Stimulated activated CD4-positive, alpha-beta T cell treated with anti-CD3 and anti-CD28 coated beads, Interleukin-1b, Interleukin-23, amount 100 ng/mL, for 48 hours (primary cell): ENCODE data around the gene CCR5AS.
"Not testable (repeated sequence)": the region's sequence is repeated elsewhere in the genome, so short reads cannot be mapped to it uniquely, and the experiment has no call there.

Source experiments
- DNase-seq: peaks from one replicate; pipeline ENCODE4 v3.0.0-alpha.2; 2020

The CCR5AS gene

GRCh38 chr3:46406788-46407611, at the start of gene CCR5AS, which contains the start of gene CCRL2:
Gene CCR5AS (minus strand): TSS chr3:46407066.
Gene CCRL2 (plus strand): TSS chr3:46407259. CDS start chr3:46408080, 821 bp downstream.
- DNase-seq: peak; percentile 37

- DNase-seq: no peak
Measured at GRCh38 chr3:46456118-46456517, 49.3 kb upstream of the CCR5AS start.

DNA sequence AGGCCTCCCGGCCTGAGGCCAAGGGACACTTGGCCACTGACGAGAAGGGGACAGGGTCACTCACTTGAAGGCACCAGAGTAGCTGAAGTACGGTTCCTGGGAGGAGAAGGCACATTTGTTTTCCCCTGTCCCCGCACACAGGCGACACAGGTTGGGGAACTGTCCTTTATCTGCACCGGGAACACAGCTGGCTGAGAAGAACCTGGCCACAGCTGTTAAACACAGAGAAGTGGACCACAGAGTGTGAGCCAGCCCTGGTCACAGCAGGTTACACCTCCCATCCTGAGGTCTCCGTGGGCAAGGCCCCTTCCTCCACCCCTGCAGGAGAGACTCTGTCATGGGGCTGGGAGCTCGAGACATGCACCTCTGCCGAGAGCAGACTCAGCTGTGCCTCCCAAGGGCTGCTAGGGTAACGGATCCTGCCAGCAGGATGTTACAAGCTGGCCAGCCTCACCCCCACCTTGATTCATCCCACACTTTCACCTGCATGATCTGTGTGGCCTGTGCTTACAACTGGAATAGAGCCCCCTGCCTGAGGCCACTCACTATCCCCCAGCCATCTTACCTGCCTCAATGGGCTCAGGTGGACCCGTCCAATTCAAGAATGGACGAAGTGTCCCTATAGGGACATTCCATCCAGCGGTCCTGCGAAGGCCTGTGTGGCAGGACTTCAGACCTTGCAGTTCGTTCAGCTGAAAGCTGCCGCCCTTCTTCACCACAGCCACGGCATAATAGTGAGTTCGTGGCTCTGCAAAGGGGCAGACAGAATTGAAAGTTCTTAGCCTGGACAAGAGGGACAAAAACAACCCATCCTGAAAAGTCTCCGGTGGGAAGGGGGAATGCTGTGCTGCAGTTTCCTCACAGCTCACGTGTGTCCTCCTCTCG, 48.6 kb upstream of the CCR5AS start:
- DNase-seq: no peak

DNA sequence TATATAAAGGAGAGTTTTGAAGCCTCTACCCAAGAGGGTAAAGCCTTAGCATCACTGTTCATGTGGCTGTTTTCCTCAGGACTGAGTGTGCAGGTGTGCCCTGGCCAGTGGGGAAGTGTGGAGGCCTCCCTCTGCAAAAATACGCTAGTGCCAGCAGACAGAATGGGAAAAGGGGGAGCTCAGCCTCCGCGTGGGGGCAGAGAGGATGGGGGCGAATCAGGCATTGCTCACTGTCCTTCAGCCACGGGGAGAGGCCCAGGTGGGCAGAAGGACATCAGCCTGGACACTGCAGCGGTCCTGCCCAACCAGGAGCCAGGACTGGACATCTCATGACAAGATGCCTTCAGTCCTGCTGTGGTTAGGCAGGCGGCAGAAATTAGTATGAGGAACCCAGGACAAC, 47.7 kb upstream of the CCR5AS start:
- DNase-seq: no peak

DNA sequence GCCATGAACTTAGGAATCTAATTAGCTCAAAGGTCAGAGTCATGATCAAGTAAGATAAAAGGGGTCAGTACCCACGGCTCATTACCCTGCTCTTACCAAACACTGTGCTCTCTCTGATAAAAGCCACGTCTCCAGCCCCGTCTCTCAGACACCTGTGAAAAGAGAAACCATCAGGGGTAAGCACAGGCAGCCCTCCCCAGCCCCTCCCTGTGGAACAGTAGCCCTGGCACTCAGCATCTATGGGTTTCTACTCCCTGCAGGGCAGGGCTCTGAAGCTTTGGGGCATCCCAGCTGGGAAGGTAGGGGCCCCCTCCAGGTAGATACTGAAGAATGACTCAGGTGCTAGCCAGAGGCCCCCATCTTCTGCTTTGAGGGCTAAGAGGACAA, 47.3 kb upstream of the CCR5AS start:
- DNase-seq: no peak

DNA sequence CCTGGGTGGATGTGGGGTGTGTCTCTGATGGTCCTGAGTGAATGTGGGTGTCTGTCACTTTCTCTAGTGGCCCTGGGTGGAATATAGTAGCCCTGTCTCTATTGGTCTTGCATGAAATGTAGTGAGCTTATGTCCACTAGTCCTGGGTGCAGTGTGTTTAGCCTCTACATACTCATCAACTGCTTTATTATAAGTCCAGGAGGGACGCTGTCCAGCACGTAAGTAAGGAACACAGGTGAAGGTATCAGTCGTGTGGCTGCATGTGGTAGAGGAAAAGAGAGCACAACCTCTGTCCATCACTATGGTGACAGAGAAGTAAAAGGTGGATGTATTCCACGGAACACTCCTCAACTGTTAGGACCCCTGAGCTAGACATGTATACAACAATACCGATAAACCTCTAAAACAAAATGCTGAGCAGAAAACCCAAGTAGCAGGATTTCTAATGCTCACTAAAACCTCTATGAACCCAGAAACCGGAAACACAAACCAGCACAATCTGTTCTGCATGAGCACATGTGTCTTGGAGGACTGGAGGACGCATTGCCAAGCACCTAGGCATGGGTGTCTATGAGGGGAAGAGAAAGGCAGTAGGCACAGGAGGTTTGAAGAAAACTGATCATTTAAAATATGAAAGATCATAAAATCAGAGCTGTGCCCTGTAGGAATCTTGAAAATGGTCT, 46.8 kb upstream of the CCR5AS start:
- no peak for DNase-seq

DNA sequence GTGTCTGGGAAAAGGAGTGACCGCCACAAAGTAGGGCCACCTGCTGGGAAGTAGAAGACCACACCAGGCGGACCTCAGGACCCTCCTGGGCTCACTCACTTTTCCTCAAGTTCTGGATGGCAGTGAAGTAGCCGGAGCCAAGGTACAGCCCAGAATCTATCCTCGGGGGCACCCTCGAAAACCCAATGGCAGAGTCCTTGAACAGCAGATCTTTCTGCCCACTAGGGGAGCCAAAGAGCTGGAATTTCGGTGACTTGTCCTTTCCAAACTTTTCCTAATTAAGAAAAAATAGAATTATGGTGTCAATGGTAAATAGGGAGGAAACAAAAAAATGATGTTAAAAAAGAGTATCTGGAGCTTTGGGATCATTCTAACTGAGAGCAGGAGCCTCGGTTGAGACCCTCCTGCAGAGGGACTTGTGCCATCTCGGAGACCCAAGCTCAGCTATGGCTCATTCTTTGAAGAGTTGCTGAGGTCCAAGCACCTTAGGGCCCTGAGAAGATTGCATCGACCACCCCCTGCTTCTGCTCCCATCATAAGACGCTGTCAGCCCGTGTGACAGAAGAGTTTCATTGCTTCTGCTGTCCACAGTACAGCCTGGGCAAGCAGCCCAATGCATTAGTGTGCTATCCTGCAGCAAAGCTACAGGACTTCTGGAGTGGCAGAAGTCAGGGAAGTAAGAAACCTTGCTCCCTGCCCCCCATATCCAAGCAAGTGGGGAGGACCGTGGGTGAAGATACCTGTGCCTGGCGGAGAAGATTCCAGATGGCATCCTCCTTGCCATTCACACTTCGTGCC, 43.1 kb upstream of the CCR5AS start:
- no peak for DNase-seq

GRCh38 chr3:46448721-46449120, 41.9 kb upstream of the CCR5AS start:
- DNase-seq: no peak

DNA sequence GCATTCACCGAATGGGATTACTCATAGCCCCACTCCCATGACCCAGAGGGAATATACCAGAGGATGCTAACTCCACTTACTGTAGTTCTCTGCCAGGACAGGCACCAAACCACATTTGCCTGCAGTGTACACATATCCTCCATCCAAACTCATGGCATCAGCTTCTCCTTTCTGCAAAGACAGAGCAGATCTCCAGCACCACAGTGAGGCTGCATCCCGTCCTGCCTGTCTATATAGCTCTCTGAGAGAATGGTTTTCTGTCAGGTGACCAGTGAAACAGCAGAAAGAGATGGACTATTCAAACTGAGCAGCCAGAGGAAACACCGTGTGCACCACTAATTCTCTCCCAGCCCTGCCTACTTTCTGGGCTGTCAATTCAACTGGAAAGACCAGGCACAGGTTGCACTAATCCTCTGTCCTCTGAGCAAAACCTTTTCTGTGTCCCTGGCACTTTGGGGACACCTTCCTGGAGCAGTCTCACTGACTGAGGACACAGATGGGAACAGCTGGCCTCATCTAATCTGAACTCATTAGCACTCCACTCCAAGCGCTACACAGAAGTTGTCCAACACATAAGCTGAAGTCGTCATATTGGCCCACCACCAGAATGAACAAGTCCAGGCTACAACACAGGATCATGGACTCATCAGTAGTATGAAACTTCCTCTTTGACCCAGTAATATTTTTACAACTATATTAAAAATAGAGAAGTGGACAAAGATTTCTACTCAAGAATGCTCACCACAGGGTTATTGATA, 40.5 kb upstream of the CCR5AS start:
- no peak for DNase-seq

DNA sequence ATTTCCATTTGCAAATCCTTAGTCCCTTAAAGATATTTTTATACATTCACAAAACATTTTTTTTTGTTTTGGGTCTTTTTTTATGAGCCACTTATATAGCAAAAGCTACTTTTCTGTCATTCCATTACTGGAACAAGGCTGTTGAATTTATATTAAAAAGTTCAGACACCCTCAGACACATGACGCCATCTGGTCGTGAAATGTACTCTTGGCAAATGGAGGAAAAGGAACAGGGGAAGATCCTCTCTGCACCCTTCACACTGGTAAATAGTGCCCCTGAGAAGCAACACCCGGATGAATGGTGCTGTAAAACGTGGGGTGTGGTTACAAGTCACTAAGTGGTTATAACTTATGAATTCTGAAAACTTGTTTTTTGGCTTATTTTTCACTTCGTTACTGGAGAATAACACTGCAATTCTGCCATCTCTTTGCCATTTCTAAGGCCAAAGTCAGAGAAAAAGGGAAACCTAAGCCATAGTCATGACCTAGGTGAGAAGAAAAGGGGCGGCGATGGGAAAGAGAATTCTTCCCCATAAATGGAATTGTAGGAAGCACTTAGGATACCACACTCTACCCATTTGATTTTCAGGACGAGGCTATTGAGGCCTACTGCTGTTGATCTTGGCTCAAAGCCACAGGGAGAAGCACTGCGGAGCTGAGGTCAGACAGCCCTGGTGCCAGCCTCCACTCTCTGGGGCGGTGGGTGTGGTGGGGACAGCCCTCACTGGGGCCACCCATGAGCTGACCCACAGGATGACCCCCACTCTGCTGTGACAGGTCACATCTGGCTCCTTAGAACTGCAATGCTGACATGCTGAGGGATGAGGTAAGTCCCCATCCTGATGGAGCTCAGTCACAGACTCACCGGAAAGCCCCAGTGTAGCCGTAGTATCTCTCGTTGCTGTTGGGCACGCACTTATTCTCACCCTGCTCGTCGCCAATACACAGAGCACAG, 36.0 kb upstream of the CCR5AS start:
- no peak for DNase-seq

DNA sequence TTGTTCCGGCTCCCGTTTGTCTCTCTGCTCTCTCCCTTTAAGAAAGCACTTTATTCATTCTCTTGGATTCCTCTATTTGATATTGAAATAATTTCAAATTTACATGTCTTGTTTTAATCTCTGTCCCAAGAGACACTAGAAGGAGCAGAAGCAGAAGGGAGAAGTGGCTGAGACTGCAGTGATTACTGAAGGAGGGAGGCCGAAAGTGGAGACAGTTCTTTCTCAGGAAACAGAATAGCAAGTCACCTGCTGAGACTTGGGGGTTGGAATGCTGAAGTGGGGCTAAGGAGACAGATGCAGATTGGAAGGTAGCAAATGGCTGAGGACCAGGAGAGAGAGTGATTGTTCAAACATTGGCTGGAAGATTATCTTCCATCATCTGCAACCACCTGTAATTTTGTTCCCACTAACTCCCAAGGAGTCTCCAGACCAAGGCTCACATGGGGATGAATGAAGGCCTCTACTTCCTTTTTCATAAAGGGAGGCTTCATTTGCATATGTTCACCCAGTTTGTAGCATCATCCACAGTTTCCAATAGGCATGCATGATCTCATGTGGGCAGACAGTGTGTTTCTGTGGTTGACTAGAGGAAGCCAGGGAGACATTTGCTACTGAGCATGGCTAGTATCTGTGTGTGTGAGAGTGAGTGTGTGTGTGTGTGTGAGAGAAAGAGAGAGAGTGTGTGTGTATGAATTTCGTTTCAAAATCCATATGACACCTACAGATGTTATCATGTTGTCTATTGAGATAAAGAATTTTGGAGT, 33.8 kb upstream of the CCR5AS start:
- peak; percentile 25 for DNase-seq

DNA sequence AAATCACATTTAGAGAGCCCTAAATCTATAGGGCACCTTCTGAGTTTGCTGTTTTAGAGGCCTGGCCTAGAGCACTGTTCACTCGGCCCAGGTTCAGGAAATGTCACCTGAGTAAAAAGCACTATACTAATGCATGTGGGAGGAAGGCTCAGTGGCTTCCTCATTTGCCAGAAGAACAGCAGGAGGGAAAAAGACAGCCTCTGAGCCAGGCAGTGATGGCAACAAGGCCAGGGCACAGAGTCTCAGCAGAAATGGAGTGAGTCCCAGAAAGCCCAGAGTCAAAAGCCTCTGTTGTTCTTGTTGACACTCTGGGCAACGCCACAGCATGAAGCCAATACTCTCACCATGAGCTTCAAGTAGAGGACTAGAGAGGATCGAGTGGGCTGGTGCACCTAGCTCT, 32.0 kb upstream of the CCR5AS start:
- DNase-seq: no peak

DNA sequence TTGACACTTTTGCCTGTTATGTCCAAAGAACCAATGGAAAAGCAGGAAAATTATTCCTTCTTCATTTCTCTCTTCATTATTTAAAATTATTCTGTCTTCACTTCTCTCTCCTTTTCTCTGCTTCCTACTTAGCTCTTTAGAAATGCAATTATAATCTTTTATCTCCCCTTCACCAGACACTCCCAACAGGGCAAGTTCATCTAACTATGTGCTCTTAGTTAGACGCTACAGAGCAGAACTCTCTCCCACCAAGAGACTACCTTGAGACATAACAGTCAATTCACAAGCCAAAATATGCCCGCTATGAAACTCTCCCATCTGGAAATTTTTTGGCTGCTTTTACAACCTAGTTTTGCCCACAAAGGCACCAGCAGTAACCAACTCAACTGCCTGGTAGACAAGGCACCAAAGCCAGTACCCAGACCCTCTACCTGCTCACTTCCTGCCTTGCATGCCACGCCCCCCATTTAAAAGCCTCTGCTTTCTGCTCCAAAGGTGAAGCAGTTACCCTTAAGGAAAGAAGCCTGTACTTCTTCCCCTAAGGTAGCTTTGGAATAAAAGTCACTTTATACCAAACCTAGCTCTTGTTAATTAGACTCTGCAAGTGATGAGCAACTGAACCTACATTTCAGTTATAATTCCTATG, 28.3 kb upstream of the CCR5AS start:
- no peak for DNase-seq

DNA sequence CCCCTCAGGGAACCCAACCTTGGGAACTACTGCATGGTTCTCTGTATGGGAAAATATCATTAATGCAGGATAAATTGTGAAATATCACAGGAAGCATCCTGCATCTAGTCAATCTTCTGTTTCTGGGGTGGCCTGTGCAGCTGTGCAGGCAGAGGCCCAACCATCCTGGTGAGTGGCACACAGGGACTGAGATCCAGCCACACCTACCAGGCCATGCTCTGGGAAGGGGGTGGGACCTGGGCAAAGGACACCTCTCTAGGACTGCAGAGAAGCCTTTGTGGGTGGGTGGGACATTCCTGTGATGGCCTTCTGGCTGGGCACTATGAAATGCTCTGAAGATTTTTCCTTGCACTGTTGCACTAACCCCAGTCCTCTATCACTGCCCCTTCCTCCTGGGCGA, 27.0 kb upstream of the CCR5AS start:
- no peak for DNase-seq

DNA sequence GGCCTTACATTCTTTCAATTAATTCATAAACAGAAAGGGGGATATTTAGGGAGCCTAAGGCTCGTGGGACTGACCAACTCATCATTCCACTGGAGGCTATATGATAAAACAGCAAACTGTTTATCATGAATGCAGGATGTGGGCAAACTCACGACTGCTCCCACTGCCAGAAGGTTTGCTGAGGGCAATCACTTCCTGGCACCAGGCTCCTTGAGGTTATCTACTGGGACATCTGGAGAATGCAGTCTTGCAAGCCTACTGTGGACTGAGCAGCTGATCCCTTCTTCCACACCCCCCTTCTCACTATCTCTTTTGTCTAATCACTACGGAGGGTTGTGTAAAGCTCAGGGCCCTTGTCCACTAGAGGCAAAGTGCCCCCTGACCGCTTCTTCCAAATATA, 26.3 kb upstream of the CCR5AS start:
- DNase-seq: not testable (repeated sequence)

DNA sequence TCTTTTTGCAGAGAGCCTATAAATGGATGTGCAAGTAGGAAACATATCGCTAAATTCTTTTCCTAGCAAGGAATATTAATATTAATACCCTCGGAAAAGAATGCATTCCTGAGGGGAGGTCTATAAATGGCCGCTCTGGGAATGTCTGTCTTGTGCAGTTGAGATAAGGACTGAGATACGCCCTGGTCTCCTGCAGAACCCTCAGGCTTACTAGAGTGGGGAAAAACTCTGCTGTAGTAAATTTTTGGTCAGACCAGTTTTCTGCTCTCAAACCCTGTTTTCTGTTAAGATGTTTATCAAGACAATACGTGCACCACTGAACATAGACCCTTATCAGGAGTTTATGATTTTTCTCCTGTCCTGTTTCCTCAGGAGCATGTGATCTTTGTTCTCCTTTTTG, 25.0 kb upstream of the CCR5AS start:
- not testable (repeated sequence) for DNase-seq

DNA sequence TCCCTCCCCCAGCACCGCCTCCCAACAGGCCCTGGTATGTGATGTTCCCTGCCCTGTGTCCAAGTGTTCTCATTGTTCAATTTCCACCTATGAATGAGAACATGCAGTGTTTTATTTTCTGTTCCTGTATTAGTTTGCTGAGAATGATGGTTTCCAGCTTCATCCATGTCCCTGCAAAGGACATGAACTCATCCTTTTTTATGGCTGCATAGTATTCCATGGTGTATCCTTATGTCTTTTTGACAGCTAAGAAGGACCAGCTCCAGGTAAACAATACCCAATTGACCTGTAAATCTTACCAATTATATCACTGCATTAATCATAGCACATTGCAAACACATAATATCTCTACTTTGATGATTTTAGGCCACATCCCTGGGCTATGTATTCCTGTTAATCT, 24.0 kb upstream of the CCR5AS start:
- DNase-seq: not testable (repeated sequence)

GRCh38 chr3:46429671-46430070, 22.8 kb upstream of the CCR5AS start:
- no peak for DNase-seq

- DNase-seq: no peak
Measured at GRCh38 chr3:46429250-46429649, 22.4 kb upstream of the CCR5AS start.
